ENCODE measurements around the gene STARD10.

DNA sequence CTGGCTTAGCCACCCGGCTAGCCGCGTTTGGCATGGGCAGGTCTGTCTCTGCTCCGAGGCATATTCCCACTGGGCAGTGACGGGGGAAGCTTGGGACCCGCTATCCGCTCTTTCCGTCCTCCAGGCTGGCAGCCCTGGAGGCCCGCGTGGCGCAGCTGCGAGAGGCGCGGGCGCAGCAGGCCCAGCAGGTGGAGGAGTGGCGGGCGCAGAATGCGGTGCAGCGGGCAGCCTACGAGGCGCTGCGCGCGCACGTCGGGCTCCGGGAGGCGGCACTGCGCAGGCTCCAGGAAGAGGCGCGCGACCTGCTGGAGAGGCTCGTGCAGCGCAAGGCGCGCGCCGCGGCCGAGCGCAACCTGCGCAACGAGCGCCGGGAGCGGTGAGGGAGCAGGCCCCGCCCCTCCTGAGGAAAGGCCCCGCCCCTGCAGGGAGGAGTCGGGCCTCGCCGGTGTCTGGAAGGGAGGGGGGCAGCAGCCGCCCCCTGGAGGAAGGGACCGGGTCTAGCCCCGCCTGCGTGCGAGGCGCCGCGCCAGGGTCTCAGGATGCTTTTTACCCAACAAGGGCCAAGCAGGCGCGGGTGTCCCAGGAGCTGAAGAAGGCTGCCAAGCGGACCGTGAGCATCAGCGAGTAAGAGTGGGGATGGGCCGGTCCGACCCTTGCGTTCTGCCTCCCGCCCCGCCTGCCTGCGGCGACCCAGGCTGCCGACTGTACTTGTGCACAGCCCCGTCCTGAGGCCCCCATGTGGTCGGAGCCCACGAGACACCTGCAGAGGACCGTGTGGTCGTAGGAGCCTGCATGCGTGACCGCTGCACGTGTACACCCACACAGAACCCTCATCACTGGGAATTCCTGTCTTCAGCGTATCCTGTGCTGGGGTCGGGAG is 28.3 kb upstream of the STARD10 start:
- TF ChIP-seq, protein P1, sequence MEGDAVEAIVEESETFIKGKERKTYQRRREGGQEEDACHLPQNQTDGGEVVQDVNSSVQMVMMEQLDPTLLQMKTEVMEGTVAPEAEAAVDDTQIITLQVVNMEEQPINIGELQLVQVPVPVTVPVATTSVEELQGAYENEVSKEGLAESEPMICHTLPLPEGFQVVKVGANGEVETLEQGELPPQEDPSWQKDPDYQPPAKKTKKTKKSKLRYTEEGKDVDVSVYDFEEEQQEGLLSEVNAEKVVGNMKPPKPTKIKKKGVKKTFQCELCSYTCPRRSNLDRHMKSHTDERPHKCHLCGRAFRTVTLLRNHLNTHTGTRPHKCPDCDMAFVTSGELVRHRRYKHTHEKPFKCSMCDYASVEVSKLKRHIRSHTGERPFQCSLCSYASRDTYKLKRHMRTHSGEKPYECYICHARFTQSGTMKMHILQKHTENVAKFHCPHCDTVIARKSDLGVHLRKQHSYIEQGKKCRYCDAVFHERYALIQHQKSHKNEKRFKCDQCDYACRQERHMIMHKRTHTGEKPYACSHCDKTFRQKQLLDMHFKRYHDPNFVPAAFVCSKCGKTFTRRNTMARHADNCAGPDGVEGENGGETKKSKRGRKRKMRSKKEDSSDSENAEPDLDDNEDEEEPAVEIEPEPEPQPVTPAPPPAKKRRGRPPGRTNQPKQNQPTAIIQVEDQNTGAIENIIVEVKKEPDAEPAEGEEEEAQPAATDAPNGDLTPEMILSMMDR (IDR thresholded peaks at IDR 0.05; ENCODE audit: extremely low read depth in 1 of 2, insufficient read depth in 1 of 2, low read depth in 1 of 2, low read length in 2 of 2) = peak; percentile 2 to 23
- TF ChIP-seq EZH2 (IDR thresholded peaks at IDR 0.05; ENCODE audit: borderline replicate concordance, low read depth, low read length, severe bottlenecking) (no peak), POLR2A (IDR thresholded peaks at IDR 0.05; ENCODE audit: low read depth, low read length) (no peak), GATA2 (IDR thresholded peaks at IDR 0.05; ENCODE audit: insufficient read depth, insufficient read length, low read depth, low read length) (no peak)
- TF ChIP-seq, protein P2, sequence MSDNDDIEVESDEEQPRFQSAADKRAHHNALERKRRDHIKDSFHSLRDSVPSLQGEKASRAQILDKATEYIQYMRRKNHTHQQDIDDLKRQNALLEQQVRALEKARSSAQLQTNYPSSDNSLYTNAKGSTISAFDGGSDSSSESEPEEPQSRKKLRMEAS (IDR thresholded peaks at IDR 0.05; ENCODE audit: insufficient read depth, insufficient read length) = peak; percentile 7
